ENCODE results near the gene UNC79.

The UNC79 gene

GRCh38 chr14:93629643-93630042 is 198.9 kb downstream of the UNC79 start:
- Histone ChIP-seq H3K9ac (no peak overlapping the region), H3K4me2 (ENCODE audit: low read length) (no peak overlapping the region), H3K27me3 (ENCODE audit: control insufficient read depth, insufficient read depth, low read length) (no peaks in the 10 kb centered on the region), H3K27ac (no peak overlapping the region), H3K4me3 (ENCODE audit: low read depth, low read length) (no peak overlapping the region), H3K9me3 (ENCODE audit: control insufficient read depth, low read length) (no peaks in the 10 kb centered on the region), H3K79me2 (no peaks in the 10 kb centered on the region), H3K36me3 (ENCODE audit: control insufficient read depth, insufficient read depth, low read length) (no peaks in the 10 kb centered on the region), H3K4me1 (no peaks in the 10 kb centered on the region), H2AFZ (no peak overlapping the region)
- no peak for TF ChIP-seq CTCF (IDR thresholded peaks at IDR 0.05)

- no peaks in the 10 kb centered on the region for H3K9me3 ChIP-seq (ENCODE audit: control insufficient read depth, low read length)
- no peak overlapping the region for H3K9ac ChIP-seq
- H3K36me3 ChIP-seq (ENCODE audit: control insufficient read depth, insufficient read depth, low read length): no peaks in the 10 kb centered on the region
- no peaks in the 10 kb centered on the region for H3K79me2 ChIP-seq
- H2AFZ ChIP-seq: no peak overlapping the region
- no peaks in the 10 kb centered on the region for H3K27me3 ChIP-seq (ENCODE audit: control insufficient read depth, insufficient read depth, low read length)
- no peak overlapping the region for H3K27ac ChIP-seq
- H3K4me1 ChIP-seq: peaks cover 6% of the 10 kb centered on the region
- no peak overlapping the region for H3K4me2 ChIP-seq (ENCODE audit: low read length)
- H3K4me3 ChIP-seq (ENCODE audit: low read depth, low read length): no peak overlapping the region
- TF ChIP-seq CTCF (IDR thresholded peaks at IDR 0.05): no peak
Measured at GRCh38 chr14:93638790-93639189, 208.1 kb downstream of the UNC79 start.

- Histone ChIP-seq H3K9ac (no peak overlapping the region), H3K27me3 (ENCODE audit: control insufficient read depth, insufficient read depth, low read length) (no peaks in the 10 kb centered on the region), H3K79me2 (no peaks in the 10 kb centered on the region), H3K4me2 (ENCODE audit: low read length) (no peak overlapping the region), H2AFZ (no peak overlapping the region), H3K4me1 (no peaks in the 10 kb centered on the region), H3K36me3 (ENCODE audit: control insufficient read depth, insufficient read depth, low read length) (no peaks in the 10 kb centered on the region), H3K9me3 (ENCODE audit: control insufficient read depth, low read length) (no peaks in the 10 kb centered on the region), H3K4me3 (ENCODE audit: low read depth, low read length) (no peak overlapping the region), H3K27ac (no peak overlapping the region)
- no peak for TF ChIP-seq CTCF (IDR thresholded peaks at IDR 0.05)
Measured at GRCh38 chr14:93643127-93643526, 212.4 kb downstream of the UNC79 start.

- H3K9ac ChIP-seq: no peak overlapping the region
- no peak overlapping the region for H2AFZ ChIP-seq
- no peaks in the 10 kb centered on the region for H3K36me3 ChIP-seq (ENCODE audit: control insufficient read depth, insufficient read depth, low read length)
- H3K4me3 ChIP-seq (ENCODE audit: low read depth, low read length): no peak overlapping the region
- no peaks in the 10 kb centered on the region for H3K27me3 ChIP-seq (ENCODE audit: control insufficient read depth, insufficient read depth, low read length)
- no peaks in the 10 kb centered on the region for H3K9me3 ChIP-seq (ENCODE audit: control insufficient read depth, low read length)
- no peaks in the 10 kb centered on the region for H3K79me2 ChIP-seq
- TF ChIP-seq CTCF (IDR thresholded peaks at IDR 0.05): no peak
- no peak overlapping the region for H3K27ac ChIP-seq
- H3K4me1 ChIP-seq: no peaks in the 10 kb centered on the region
- no peak overlapping the region for H3K4me2 ChIP-seq (ENCODE audit: low read length)
Measured at GRCh38 chr14:93643676-93644075, 212.9 kb downstream of the UNC79 start.

GRCh38 chr14:93645200-93645599 is 214.5 kb downstream of the UNC79 start:
- Histone ChIP-seq H3K4me1 (no peaks in the 10 kb centered on the region), H3K9me3 (ENCODE audit: control insufficient read depth, low read length) (no peaks in the 10 kb centered on the region), H3K79me2 (no peaks in the 10 kb centered on the region), H2AFZ (no peak overlapping the region), H3K27ac (no peak overlapping the region), H3K4me2 (ENCODE audit: low read length) (no peak overlapping the region), H3K4me3 (ENCODE audit: low read depth, low read length) (no peak overlapping the region), H3K9ac (no peak overlapping the region), H3K36me3 (ENCODE audit: control insufficient read depth, insufficient read depth, low read length) (no peaks in the 10 kb centered on the region), H3K27me3 (ENCODE audit: control insufficient read depth, insufficient read depth, low read length) (no peaks in the 10 kb centered on the region)
- no peak for TF ChIP-seq CTCF (IDR thresholded peaks at IDR 0.05)
